Measurements from ENCODE around the gene SLC25A42.

Gene SLC25A42

GRCh38 chr19:19159534-19159933, 95.7 kb downstream of the SLC25A42 start:
- H3K27me3 ChIP-seq, result no peaks in the 10 kb centered on the region
- no peaks in the 10 kb centered on the region for H3K9me3 ChIP-seq
- no peak for DNase-seq
- intact Hi-C loops (cut with DNase I; ENCODE audit: low total_unique reads), result no loop called here
- no peaks in the 10 kb centered on the region for H3K4me1 ChIP-seq
- H3K4me3 ChIP-seq, result no peak overlapping the region
- peaks cover 8 to 16% (median 13%) of the 10 kb centered on the region in 3 donors for H3K36me3 ChIP-seq
- H3K27ac ChIP-seq, result no peak overlapping the region
- TF ChIP-seq CTCF (IDR thresholded peaks at IDR 0.05), result no peak

GRCh38 chr19:19160461-19161035, 96.8 kb downstream of the SLC25A42 start:
- DNase-seq, result no peak
- Histone ChIP-seq H3K9me3 (no peaks in the 10 kb centered on the region), H3K36me3 (peaks cover 8 to 16% (median 13%) of the 10 kb centered on the region in 3 donors), H3K4me3 (no peak overlapping the region), H3K27ac (no peak overlapping the region), H3K4me1 (no peaks in the 10 kb centered on the region), H3K27me3 (no peaks in the 10 kb centered on the region)
- intact Hi-C loops (cut with DNase I; ENCODE audit: low total_unique reads), result no loop called here
- TF ChIP-seq CTCF (IDR thresholded peaks at IDR 0.05), result no peak

- Histone ChIP-seq H3K27ac (no peak overlapping the region), H3K36me3 (no peaks in the 10 kb centered on the region), H3K9me3 (no peaks in the 10 kb centered on the region), H3K4me3 (no peak overlapping the region), H3K4me1 (no peaks in the 10 kb centered on the region), H3K27me3 (no peaks in the 10 kb centered on the region)
- no peak for DNase-seq
- intact Hi-C loops (cut with DNase I; ENCODE audit: low total_unique reads), result no loop called here
- no peak for TF ChIP-seq CTCF (IDR thresholded peaks at IDR 0.05)
These were observed 98.7 kb downstream of the SLC25A42 start for GRCh38 chr19:19162495-19162894.
